ENCODE data around the gene POP4.

- TF ChIP-seq CTCF (conservative IDR thresholded peaks at IDR 0.05; ENCODE audit: low read depth, low read length) (no peak), MAFK (IDR thresholded peaks at IDR 0.05; ENCODE audit: low read depth, low read length) (no peak), POLR2A (IDR thresholded peaks at IDR 0.05; ENCODE audit: low read depth, low read length) (no peak), USF2 (IDR thresholded peaks at IDR 0.05; ENCODE audit: low read depth, low read length) (no peak), MAZ (IDR thresholded peaks at IDR 0.05; ENCODE audit: borderline replicate concordance, low read depth, low read length) (no peak), SMC3 (IDR thresholded peaks at IDR 0.05; ENCODE audit: low read depth, low read length) (no peak), ELK1 (IDR thresholded peaks at IDR 0.05; ENCODE audit: borderline replicate concordance, low read depth, low read length) (no peak), BHLHE40 (IDR thresholded peaks at IDR 0.05; ENCODE audit: low read depth, low read length) (no peak), RAD21 (IDR thresholded peaks at IDR 0.05; ENCODE audit: low read length) (no peak)
Observed at GRCh38 chr19:29631450-29631849, 25.4 kb downstream of the POP4 start.
